KMS-11 (cell line): ENCODE measurements around the gene RAB44.

Experiments used
- H2AFZ ChIP-seq: fragments of 200-600 bp; sonication (generic); 2 replicates; pipeline ENCODE4 v1.6.1; 2016; ENCODE audit warnings: antibody characterized with exemption, mixed run types, low read depth
- H3K27ac ChIP-seq: fragments of 200-600 bp; sonication (generic); 2 replicates; pipeline ENCODE4 v1.6.1; 2016; ENCODE audit warnings: mild to moderate bottlenecking, mixed run types
- H3K27me3 ChIP-seq: fragments of 200-600 bp; sonication (generic); 2 replicates; pipeline ENCODE4 v1.6.1; 2017; ENCODE audit warnings: mild to moderate bottlenecking, low read depth, mixed run types, moderate library complexity; ENCODE audit not compliant: insufficient read depth
- H3K36me3 ChIP-seq: fragments of 200-600 bp; sonication (generic); 2 replicates; pipeline ENCODE4 v1.6.1; 2017; ENCODE audit warnings: mild to moderate bottlenecking, mixed run types; ENCODE audit not compliant: insufficient read depth
- H3K4me1 ChIP-seq: fragments of 200-600 bp; sonication (generic); 2 replicates; pipeline ENCODE4 v1.6.1; 2016; ENCODE audit warnings: mild to moderate bottlenecking, low read depth, mixed run types; ENCODE audit not compliant: poor library complexity, severe bottlenecking
- H3K4me2 ChIP-seq: fragments of 200-600 bp; sonication (generic); 2 replicates; pipeline ENCODE4 v1.7.0; 2016; ENCODE audit warnings: mild to moderate bottlenecking, mixed run types
- H3K4me3 ChIP-seq: fragments of 200-600 bp; sonication (generic); IDR thresholded peaks from 2 replicates; pipeline ENCODE4 v1.6.1; 2017; ENCODE audit warnings: low read depth, low read length, mixed read lengths; ENCODE audit not compliant: insufficient read depth
- H3K79me2 ChIP-seq: fragments of 200-600 bp; sonication (generic); 2 replicates; pipeline ENCODE4 v1.6.1; 2016; ENCODE audit warnings: low read depth, mixed run types; ENCODE audit not compliant: insufficient read depth
- H3K9ac ChIP-seq: fragments of 200-600 bp; sonication (generic); 2 replicates; pipeline ENCODE4 v1.6.1; 2016; ENCODE audit warnings: mild to moderate bottlenecking, mixed run types
- H4K20me1 ChIP-seq: fragments of 200-600 bp; sonication (generic); 2 replicates; pipeline ENCODE4 v1.6.1; 2016; ENCODE audit warnings: mild to moderate bottlenecking, mixed run types; ENCODE audit not compliant: insufficient read depth
- CTCF ChIP-seq: fragments of 200-600 bp; sonication (generic); conservative IDR thresholded peaks from 2 replicates; pipeline ENCODE4 v1.6.1; 2017; ENCODE audit warnings: low read depth, mild to moderate bottlenecking, antibody characterized with exemption, low read length, moderate library complexity, mixed read lengths

The RAB44 gene

GRCh38 chr6:36666826-36667591, 30.6 kb upstream of the RAB44 start:
- Histone ChIP-seq H3K79me2 (no peaks in the 10 kb centered on the region), H4K20me1 (no peaks in the 10 kb centered on the region), H3K27me3 (no peaks in the 10 kb centered on the region), H2AFZ (no peak overlapping the region), H3K4me3 (no peak overlapping the region), H3K9ac (no peak overlapping the region), H3K27ac (no peak overlapping the region), H3K4me1 (peaks cover 8% of the 10 kb centered on the region), H3K36me3 (no peaks in the 10 kb centered on the region), H3K4me2 (no peak overlapping the region)
- no peak for TF ChIP-seq CTCF

- H3K79me2 ChIP-seq, result no peaks in the 10 kb centered on the region
- H3K36me3 ChIP-seq, result no peaks in the 10 kb centered on the region
- H4K20me1 ChIP-seq, result no peaks in the 10 kb centered on the region
- peaks cover 8% of the 10 kb centered on the region for H3K4me1 ChIP-seq
- H3K27ac ChIP-seq, result no peak overlapping the region
- no peaks in the 10 kb centered on the region for H3K27me3 ChIP-seq
- H3K9ac ChIP-seq, result no peak overlapping the region
- H2AFZ ChIP-seq, result no peak overlapping the region
- H3K4me2 ChIP-seq, result no peak overlapping the region
- no peak overlapping the region for H3K4me3 ChIP-seq
- no peak for TF ChIP-seq CTCF
These were observed 29.0 kb upstream of the RAB44 start for GRCh38 chr6:36668591-36668990.

- no peak overlapping the region for H2AFZ ChIP-seq
- peaks cover 8% of the 10 kb centered on the region for H3K4me1 ChIP-seq
- H3K36me3 ChIP-seq, result no peaks in the 10 kb centered on the region
- H3K9ac ChIP-seq, result no peak overlapping the region
- no peak for TF ChIP-seq CTCF
- no peaks in the 10 kb centered on the region for H3K79me2 ChIP-seq
- H3K27ac ChIP-seq, result no peak overlapping the region
- H3K27me3 ChIP-seq, result no peaks in the 10 kb centered on the region
- H3K4me2 ChIP-seq, result no peak overlapping the region
- no peaks in the 10 kb centered on the region for H4K20me1 ChIP-seq
- H3K4me3 ChIP-seq, result no peak overlapping the region
These were observed 28.6 kb upstream of the RAB44 start for GRCh38 chr6:36669002-36669401.

GRCh38 chr6:36670271-36670670, 27.4 kb upstream of the RAB44 start:
- Histone ChIP-seq H3K4me1 (peaks cover 8% of the 10 kb centered on the region), H3K27me3 (no peaks in the 10 kb centered on the region), H4K20me1 (no peaks in the 10 kb centered on the region), H3K9ac (no peak overlapping the region), H3K27ac (no peak overlapping the region), H3K36me3 (no peaks in the 10 kb centered on the region), H3K4me2 (no peak overlapping the region), H3K79me2 (no peaks in the 10 kb centered on the region), H3K4me3 (no peak overlapping the region), H2AFZ (no peak overlapping the region)
- no peak for TF ChIP-seq CTCF
